Body of pancreas (tissue), 4 donors: Measurements from ENCODE around the gene KIRREL3.

Experiments
- CTCF ChIP-seq, 7 experiments: fragments of 450-650 bp in 4 of 7; fragments of 200-600 bp in 3 of 7; sonication (generic) in 3 of 7; IDR thresholded peaks; one replicate each; pipeline ENCODE4 v1.5.1; 2016 to 2019; ENCODE audit warnings: antibody characterized with exemption in 7 of 7
- POLR2A ChIP-seq, 3 donors: fragments of 450-650 bp; IDR thresholded peaks; one replicate each; pipeline ENCODE4 v1.6.1; 2016; ENCODE audit warnings: antibody characterized with exemption in 3 of 3, mild to moderate bottlenecking in 2 of 3

DNA sequence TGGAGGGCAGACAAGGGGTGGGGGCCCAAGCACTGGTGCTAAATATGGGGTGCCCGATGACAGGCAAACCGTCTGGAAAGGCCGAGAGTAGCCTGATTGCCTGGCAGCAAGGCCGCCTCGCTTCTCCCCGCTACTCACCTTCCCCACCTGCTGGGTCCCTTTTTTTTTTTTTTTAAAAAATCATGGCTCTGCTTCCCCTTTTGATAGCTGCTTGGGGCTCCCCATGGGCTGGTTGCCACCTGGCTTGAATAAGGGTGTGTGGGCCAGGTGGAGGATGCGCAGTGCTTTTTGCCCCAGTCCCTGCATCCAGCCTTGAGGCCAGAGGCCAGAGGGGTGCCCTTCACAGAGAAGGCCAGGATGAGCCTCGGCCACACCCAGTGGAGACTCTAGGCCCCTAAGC is 533.1 kb downstream of the KIRREL3 start:
- no peak for TF ChIP-seq CTCF (IDR thresholded peaks at IDR 0.05)
- TF ChIP-seq POLR2A (IDR thresholded peaks at IDR 0.05), result no peak
